ENCODE results near the gene POLR1H.

POLR1H gene

DNA sequence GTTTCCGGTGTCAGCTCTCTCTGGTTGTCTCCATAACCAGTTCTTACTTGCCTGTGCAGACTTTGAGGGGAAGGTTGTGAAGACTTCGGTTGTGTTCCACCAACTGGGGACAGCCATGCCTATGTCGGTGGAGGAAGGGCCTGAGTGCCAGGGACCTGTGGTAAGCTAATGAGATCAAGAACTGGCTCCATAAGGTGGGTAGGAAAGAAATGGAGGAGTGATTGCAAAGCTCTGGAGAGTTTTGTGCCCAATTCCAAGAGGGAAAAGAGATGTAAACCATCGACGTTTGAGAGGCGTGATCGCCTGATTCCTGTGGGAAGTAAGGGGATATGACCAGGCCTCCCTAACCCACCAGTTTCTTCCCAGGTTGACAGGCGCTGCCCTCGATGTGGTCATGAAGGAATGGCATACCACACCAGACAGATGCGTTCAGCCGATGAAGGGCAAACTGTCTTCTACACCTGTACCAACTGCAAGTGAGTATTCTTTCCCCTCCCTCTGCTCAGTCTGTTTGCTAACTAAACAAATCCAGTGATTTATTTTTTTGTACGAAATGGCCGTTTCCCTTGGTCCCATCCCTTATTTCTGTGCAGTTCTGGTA lies 893 bp downstream of the POLR1H start:
- FAIRE-seq (no peak), DNase-seq (ENCODE audit: insufficient read length, low spot score) (no peak)

DNA sequence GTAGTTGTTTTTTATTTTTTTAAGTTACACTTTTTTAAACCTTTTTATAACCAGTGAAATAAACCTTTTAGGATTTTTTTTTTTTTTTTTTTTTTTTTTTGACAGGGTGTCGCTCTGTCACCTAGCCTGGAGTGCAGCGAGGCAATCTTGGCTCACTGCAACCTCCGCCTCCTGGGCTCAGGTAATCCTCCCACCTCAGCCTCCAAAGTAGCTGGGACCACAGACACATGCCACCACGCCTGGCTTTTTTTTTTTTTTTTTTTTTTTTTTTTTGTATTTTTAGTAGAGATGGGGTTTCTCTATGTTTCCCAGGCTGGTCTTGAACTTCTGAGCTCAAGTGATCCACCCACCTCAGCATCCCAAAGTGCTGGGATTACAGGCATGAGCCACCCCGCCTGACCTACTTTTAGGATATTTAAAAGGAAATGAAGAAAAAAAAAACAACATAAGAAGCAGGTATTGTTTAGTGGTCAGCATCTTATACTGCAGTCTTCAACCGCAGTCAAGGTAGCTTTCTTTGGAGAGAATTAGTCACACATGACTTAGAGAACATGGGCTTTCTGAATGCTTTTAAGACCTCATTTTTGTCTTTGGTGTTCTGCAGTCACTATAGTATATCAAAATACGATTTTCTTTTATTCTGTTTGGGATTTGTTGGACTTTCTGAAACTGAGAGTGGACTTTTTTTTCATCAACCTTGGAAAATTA lies 1.6 kb downstream of the POLR1H start:
- FAIRE-seq: no peak

DNA sequence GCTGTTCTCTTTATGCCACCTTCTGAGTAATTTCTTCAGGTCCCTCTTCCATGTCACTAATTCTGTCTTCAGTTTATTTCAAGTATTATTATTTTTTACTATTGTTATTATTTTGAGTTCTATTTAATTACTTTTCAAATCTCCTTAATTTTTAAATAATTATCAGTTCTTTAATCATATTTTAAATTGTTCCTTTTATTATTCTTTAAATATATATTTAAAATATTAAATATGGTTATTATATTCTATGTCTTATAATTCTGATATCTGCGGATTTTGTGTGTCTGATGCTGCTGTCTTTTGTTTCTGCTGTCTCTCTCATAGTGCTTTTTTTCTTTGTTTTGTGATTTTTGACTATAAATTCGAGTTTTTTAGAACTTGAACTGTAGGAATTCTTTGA lies 2.2 kb downstream of the POLR1H start:
- FAIRE-seq (no peak), DNase-seq (ENCODE audit: insufficient read length, low spot score) (no peak)

More for the DNA sequence above, 1.6 kb downstream of the POLR1H start:
- DNase-seq (ENCODE audit: insufficient read length, low spot score): no peak

DNA sequence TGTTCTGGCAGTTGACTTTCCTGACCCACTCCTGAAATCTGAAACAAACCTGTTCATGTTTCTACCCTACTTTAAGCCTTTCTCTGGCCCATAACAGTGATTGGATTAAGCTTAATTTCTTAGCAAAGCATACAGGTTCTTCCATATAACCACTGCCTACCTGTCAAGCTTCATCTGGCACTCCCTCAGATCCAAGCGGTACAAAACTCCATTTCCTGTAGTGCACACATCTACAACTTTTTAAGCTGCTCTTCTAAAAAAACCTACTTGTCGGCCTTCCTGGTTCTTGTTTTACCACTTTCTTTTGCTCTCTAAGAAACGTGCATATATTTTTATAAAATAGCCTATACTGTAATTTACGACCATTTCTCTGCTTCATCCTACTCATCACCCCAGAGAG lies 5.0 kb downstream of the POLR1H start:
- FAIRE-seq (no peak), DNase-seq (ENCODE audit: insufficient read length, low spot score) (no peak)

DNA sequence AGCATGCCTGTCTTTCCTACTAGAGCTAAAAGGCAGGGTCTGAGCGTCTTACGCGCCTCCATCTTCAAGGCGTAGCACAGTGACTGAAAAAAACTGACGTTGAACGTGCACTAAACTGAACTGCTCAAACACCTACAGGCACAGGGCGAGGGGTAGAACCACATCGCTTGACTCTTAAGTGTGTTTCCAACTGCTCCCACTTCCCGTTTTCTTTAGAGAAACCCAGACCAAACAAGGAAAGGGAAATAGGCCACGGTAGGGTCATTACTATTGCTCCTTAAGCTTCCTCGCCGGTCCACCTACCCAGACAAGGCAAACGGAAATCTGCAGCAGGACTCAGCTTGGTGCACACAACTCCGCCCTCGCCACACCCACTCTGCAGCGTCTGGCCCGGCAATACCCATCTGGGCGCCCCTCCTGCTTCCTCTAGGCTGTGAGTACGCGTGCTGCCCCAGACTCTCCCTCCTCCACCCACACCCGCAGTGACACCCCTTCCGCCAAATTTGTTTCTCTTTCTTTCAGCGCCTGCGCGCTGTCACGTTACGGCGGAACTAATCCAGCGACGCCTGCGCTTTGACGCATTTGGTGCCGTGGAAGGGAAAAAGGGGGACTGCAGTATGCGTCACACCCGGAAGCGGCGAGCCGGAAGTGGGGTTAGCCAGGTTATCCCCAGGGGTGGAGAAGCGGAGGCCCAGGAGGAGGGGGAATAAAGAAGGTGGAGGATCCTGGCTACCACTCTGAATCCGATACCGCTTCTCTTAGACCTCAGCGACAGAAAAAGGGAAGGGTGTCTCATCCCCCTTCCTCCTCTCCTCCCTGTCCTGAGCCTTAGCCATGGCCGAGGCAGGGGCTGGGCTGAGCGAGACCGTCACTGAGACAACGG lies 5.8 kb downstream of the POLR1H start, which contains the start of gene PPP1R11:
Gene PPP1R11, plus strand, starts transcription at position 622 of the 883 bp plus-strand sequence. Its CDS starts 213 bp downstream, at position 835.
- FAIRE-seq: peak; percentile 100
- DNase-seq (ENCODE audit: insufficient read length, low spot score): peak; percentile 92

DNA sequence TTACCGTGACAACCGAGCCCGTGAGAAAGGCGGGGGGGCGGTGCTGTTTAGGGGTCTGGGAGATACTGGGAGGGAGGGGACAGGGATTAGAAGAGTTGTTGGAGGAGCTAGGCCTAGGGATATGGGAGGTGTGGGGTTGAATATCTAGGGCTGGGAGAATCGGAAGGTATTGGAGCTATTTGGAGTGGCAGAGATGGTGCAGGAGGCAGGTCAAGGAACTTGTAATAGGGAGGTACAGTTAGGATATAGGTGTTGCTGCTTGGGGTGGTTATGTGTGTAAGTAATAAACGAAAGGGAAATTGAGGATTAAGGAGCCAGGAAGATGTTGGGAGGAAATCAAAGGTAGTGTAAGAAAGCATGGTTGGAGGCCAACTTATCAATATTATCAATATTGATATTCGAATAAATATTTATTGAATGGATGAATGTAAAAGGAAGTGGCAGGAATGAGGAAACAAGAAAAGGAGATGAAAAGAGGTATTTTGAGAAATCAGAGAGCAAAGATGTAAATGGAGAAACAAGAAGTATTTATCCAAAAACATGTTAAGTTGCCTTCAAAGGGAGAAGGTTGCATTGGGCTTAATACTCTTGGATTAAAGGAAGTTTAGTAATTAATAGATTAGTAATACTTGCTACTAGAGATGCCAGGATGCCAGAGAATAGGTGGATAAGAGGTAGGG lies 6.5 kb downstream of the POLR1H start:
- DNase-seq (ENCODE audit: insufficient read length, low spot score) (peak; percentile 60), FAIRE-seq (peak; percentile 37)

DNA sequence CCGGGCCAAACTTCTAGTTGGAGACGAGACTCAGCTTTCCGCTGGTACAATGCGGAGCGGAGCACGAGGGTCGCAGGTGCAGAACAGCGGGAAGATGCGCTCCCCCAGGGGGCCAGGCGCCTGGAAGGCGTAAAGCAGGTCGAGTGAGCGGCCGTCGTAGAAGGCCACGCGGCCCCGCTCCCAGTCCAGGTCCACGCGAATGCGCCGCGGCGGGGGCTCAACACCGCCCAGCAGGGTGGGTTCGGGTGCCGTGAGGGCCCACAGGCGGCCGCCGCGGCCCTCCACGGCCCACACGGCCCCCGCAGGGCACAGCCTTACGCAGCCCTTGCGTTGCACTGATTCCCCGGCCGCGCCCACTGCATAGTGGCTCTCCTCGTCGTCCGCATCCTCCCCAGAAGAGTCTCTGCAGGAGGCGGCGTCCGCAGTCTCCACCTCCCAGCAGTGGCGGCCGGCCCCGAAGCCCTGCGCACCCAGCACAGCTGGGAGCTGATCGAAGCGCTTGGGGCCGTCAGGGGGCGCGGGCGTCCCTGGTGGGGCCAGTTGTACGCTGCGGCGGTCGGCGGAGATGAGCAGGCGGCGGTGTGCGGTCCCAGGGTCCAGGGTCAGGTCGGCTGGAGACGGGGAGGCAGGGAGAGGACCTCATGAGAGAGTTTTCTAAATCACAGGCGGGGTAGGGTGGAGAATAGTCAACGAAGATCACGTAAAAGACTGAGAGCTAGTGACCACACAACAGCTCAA lies 10.2 kb downstream of the POLR1H start:
- no peak for FAIRE-seq
- no peak for DNase-seq (ENCODE audit: insufficient read length, low spot score)

DNA sequence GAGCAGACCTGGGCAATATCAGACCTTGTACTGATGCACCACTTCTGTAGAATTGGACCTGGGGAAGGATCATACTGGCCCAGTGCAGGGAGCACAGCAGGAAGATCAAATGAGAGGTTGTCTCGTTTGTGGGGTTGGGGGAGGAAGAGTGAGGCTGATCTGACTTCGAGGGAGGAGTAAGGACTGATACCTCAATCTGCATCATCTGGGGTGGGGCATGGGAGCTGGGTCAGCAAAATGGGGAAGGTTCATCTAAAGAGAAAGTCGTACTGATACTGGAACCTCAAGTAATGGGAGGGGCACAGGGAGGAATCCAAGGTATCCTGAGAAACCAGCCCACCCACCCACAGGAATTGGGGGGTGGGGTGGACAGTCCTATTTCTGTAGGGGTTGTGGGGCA lies 10.8 kb downstream of the POLR1H start:
- no peak for DNase-seq (ENCODE audit: insufficient read length, low spot score)
- no peak for FAIRE-seq

DNA sequence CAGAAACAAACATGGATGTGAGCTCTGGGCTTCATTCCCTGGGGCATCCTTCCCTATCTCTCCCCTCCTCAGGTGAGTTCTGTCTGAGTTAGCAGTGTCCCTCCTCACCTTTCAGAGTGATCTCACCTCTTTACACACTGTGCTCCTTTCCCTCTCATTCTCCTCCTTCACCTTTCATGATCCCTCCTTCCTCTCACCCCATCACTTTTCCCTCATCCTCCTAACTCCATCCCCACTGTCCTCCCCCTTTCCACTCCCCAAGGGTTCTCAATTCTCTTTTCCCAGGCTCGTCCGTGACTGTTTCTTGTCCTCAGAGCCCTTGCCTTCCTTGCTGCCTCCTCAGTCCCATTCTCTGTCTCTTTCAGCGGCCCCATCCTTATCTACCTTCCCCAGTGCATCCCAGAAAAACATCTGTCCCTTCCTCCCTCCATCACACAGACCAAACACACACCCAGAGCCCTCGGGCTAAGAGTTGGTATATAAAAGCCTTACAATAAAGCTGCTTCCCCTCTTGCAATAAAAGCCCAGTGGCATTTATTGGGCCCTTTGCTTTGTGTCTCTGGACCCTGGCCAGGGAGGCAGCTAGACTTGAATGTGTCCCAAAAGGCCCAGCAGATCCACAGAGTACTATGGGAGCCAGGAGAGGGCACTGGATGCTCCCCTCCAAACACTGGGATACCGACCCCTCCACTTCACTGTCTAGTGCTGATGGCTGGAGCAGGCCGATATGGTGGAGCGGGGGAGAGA lies 12.6 kb downstream of the POLR1H start:
- FAIRE-seq (no peak), DNase-seq (ENCODE audit: insufficient read length, low spot score) (no peak)

DNA sequence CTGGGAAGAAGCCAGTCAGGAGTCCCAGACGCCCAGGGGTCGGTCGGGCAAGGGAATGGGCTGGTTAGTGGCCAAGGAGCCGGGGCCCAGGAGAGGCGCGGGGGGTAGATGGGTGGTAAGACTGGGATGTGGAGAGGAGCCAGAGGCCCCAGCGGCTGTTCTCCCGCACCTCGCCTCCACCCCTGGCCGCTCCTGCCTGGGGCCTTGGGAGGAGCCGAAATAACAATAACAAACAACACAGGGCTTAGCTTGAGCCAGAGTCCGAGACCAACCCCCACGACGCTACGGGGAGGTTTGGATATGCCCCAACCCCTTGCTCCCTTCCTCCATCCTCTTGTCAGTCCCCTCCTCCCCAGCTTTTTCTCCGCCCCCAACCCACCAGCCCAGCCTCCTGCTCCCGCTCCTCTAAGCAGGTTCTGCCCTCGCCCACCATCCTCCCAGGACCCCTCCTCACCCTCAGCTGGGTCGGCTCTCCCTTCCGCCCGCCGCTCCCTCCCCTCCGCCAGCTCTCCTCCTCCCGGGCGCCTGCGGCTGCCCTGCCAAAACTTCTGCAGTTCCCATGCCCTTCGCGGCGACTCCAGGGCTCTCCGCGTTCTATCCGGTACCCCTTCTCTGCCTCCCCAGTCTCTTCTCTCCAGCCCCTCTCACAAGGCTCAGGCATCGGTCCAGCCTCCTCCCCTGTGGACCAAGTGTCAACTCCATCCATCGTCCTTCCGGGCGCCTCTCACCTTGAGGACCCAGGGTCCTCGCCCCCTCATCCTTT lies 13.4 kb downstream of the POLR1H start:
- FAIRE-seq: no peak
- DNase-seq (ENCODE audit: insufficient read length, low spot score): no peak

DNA sequence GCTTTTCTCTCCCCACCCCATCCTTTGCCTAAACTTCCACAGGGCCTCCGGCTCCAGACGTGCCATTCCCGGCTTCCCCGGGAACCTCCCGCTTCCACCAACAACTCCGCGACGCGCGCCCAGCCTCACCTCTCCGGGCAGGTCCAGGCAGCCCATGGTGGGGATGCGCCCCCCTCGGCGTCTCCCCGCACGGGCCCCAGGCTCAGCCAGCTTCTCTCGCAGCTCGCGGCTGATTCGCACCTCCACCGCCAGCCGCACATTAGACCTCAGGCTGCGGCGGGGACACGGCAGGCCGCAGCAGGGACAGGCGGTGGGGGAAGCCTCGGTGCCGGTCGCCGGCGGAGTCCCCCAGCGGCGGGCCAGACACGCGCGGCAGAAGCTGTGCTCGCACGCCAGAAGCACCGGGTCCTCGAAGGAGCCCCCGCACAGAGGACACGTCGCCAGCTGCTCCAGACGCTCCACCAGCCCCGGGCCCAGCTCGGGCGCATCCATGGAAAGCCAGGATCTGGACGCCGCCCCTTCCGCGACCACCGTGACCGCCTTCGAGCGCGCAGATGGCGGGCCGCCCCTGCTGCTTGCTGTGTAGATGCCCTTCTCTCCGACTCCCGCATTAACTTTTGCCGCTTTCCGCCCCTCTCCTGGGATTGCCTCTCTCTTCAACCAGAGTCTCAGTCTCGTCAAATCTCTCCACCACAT lies 14.2 kb downstream of the POLR1H start, which contains the start of gene RNF39:
Gene RNF39, minus strand, starts transcription at position 676 of the 696 bp plus-strand sequence. Its CDS starts 184 bp downstream, at position 492.
- DNase-seq (ENCODE audit: insufficient read length, low spot score) (no peak), FAIRE-seq (no peak)

DNA sequence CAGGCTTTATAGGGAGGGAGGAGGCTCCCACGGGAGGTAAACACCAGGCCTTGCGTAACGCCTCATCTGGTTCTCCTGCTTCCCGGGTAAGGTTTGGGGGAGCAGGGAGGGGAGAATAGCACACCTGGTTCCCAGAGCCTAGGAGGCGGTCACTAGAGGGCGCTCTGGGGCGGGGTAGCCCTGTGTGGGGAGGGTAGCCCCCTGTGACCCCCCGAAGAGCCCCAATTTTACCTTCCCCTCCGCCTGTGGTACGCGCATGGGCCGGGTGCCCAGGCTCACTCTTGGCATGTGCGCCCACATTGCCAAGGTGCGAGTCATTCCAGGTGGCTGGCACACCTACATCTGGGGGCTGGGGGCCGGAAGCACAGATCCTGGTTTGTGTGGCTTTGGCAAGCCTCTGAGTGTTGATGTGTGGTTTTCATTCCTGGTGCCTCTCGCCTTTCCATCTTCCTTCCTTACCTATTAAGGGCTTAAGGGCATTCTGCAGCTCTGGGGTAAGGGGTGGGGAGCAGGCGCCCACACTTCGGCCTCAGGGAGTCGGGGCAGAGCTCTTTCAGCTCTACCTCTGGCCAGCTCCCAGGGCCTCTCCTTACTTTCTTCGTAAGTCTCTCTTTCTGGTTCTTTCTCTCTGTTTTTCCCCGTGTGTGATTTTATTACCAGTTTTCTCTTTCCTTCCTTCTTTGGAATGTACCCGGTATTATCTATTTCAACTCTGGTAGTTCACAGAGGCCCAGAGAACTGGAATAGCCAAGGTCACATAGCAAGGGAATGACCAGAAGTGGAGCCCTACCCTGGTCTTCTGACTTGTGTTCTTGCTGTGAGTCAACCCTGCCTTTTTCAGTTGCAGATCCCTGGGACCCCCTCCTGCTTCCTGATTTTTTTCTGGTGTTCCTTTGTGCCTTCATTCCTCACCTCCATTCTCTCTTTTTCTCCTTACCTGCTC lies 15.0 kb downstream of the POLR1H start:
- no peak for DNase-seq (ENCODE audit: insufficient read length, low spot score)
- FAIRE-seq: no peak

DNA sequence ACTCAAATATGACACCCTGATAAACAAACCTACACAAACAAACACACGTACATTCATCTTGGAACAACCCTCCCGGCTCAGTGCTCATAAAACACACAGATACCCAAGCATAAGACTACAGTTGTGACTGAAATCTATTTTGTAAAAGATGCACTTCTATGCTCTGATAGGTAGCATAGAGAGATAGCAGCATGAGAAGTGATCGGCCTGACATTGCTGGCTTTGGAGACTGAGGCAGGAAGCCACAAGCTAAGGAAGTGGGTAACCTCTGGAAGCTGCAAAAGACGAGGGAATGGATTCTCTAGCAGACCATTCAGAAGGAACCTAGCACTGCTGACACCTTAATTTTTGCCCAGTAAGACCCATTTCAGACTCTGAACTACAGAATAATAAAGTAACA lies 16.2 kb downstream of the POLR1H start:
- FAIRE-seq (no peak), DNase-seq (ENCODE audit: insufficient read length, low spot score) (no peak)

DNA sequence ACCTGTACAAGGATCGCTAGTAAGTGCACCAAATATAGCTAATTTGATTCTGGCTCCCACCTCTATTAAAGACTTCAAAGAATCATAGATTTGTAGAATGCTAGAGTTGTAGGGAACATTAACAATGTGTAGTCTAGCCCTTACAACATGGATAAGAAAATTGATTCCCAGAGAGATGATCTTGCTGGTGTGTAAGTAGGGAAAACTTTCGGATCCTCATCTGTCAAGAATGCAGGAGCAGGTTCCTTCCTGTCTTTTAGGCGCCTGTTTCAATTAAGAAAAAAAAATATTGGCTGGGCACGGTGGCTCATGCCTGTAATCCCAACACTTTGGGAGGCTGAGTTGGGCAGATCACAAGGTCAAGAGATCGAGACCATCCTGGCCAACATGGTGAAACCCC lies 26.8 kb downstream of the POLR1H start:
- FAIRE-seq: no peak

DNA sequence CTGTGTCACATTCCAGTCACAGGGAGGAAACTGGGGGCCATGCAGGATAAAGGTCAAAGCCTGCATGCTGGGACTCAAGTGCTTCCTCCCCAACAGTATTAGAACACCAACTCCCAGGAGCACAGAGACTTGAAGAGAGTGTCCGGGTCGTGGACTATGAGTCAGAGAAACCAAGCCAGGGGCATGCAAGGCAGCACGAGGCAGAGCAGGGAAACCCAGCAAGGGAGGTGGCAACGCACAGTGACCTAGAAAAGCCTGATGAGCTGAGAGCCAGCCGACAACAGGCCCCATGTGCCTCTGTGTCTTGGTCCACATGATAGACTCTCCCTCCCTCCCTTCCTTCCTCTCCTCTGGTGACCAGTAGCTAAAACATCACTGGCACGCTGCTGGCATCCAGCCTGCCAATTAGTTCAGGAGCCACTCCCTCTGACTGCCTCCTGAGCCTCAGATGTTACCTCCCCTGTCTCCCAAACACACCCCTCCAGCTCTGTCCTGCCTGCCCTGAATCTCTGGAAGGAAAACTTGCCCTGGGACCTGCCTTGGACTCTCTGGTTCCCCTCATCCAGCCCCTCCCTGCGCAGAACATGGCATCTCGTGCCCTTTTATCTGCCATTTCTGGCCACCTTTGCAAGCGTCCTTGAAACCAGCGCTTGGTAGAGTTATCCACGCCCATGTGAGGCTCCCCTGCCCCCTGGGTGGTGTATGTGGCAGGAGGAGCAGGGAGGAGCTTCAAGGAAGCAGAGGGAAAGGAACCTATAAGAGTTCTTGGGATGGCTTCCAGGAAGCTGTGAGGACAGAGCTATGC lies 30.7 kb downstream of the POLR1H start:
- DNase-seq (ENCODE audit: insufficient read length, low spot score) (no peak), FAIRE-seq (no peak)

More for the DNA sequence above, 26.8 kb downstream of the POLR1H start:
- no peak for DNase-seq (ENCODE audit: insufficient read length, low spot score)
